ENCODE results near the gene KCNQ5.

Gene KCNQ5

GRCh38 chr6:72636786-72637185 lies 14.9 kb downstream of the KCNQ5 start:
- in situ Hi-C loops (cut with MboI; ENCODE audit: low sequenced_read_pairs), result no loop called here

GRCh38 chr6:72639920-72640614 lies 18.2 kb downstream of the KCNQ5 start:
- in situ Hi-C loops (cut with MboI; ENCODE audit: low sequenced_read_pairs), result no loop called here

DNA sequence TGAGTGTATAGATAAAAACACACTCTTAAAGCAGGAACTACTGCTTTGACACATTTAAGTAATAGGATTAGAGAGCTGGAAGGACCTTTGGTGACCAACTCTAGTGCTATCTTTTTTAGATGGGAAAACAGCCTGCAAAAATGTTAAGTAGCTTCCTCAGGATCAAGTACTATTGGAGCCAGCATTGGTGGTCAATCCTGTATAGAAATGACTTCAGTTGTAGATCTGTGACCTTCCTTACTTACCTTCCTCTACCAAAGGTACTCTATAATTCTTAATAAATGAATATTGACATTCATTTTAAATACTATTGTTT lies 18.7 kb downstream of the KCNQ5 start:
- in situ Hi-C loops (cut with MboI; ENCODE audit: low sequenced_read_pairs), result no loop called here

DNA sequence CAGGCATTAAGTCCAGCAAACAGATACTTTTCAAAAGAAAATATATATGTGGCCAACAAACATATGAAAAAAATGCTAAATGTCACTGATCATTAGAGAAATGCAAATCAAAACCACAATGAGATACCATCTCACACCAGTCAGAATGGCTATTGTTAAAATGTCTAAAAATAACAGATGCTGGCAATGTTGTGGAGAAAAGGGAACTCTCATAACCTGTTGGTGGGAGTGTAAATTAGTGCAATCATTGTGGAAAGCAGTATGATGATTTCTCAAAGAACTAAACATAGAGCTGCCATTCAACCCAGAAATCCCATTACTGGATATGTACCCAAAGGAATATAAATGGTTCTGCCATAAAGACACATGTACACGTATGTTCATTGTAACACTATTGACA lies 20.6 kb downstream of the KCNQ5 start:
- in situ Hi-C loops (cut with MboI; ENCODE audit: low sequenced_read_pairs), result no loop called here

DNA sequence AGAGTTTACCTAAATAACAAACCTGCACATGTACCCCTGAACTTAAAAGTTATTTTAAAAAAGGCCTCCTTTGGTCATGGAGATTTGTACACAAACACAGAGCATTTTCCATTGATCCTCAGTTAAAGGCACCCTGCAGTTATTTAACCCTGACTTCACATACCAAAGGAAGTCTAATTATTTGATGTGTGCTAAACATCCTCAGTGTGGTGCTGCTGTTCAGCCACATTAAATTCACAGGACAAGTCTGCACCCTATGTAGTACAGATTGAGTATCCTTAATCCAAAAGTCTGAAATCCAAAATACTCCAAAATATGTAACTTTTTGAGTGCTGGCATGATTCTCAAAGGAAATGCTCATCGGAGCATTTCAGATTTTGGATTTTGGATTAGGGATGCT lies 21.4 kb downstream of the KCNQ5 start:
- in situ Hi-C loops (cut with MboI; ENCODE audit: low sequenced_read_pairs), result no loop called here

DNA sequence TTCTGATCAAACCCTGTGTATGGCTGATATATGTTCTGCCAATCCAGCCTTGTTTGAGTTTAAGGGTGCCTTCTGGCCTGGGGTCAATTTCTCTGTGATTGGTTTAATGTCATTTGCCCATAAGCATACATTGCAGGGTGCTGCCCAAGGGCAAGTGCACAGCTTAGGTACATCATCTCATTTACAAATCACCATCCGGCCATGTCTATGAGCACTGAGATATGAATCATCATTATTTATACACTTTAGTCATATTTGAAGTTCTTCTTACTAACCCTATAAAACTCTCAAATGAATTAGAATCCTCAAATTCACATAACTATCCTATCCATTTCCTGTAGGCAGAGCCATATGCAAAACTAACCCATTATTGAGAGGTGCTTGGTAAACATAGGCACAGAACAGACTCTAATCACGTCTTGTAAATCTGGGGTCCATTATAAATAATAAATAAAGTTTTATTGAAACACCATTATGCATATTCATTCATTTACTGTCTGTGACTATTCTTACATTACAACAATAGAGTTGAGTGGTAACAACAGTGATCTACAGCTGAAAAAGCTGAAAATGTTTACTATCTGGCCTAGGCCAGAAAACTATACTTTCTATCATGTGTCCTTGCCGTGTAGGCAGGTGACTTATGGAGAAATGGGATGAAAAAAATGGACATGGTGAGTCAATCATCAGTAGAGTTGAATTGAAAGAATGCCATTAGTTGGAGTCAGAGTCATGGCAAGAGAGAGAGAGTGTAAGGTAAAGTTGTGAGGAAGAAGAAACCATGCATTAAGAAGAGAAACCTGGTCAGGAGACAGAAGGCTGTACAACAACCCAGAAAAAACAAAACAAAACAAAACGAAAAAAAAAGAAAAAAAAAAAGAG lies 25.0 kb downstream of the KCNQ5 start:
- in situ Hi-C loops (cut with MboI; ENCODE audit: low sequenced_read_pairs), result no loop called here

DNA sequence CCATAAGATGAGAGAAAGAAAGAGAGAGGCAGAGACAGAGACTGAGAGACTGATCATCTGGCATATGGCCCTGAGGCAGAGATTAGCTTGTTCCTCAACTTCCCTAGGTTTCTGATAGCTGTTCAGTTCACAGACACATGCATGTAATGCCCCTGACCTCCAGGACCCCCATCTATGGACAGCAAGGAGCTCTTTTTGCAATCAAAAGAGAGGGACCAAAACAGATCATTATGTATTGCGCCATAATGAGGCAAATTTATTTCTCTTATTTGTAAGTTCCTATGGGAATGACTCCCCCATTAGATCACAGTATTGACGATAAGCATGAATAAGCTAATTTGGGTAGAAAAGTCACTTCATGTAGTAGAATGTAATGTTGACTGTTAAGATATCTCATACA lies 25.6 kb downstream of the KCNQ5 start:
- in situ Hi-C loops (cut with MboI; ENCODE audit: low sequenced_read_pairs), result no loop called here

DNA sequence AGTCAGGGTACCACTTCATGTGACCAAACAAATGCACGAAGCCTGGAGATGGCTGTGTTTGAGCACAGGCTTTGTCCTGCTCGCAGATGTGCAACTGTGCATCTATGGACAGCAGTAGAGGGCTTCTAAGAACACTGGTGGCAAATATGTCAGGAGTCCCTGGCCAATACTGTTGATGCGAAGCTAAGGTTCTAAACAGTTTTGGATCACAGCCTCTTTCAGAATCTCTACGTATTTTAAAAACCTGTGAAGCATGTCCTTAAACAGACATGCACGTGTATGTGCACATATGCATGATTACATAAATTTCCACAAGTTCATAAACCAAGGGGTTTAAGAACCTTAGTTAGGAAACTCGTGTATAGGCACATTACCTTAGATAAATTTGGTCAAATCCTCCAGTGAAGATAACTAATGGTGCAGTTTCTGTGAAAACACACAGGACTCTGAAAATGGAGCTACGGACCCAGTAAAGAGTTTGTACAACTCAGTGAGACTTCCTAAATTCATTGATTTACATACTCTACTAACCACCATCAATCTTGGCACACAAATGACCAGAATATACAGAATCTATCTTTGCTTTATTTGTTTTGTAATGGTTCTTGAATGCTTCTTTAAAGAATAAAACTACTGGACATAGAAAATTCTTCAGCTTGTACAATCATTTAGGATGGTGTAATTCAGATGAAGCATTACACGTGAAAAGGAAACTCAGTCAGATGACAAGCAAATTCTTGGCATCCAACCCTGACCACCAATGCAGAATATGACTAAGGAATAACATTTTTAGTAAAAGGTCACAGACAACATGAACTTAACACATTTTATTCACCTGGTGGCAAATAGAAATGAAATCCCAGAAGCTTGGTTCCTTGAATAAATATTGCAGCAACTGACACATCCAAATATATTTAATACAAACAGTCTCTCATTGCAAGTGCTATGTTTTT lies 27.4 kb downstream of the KCNQ5 start:
- in situ Hi-C loops (cut with MboI; ENCODE audit: low sequenced_read_pairs), result no loop called here

DNA sequence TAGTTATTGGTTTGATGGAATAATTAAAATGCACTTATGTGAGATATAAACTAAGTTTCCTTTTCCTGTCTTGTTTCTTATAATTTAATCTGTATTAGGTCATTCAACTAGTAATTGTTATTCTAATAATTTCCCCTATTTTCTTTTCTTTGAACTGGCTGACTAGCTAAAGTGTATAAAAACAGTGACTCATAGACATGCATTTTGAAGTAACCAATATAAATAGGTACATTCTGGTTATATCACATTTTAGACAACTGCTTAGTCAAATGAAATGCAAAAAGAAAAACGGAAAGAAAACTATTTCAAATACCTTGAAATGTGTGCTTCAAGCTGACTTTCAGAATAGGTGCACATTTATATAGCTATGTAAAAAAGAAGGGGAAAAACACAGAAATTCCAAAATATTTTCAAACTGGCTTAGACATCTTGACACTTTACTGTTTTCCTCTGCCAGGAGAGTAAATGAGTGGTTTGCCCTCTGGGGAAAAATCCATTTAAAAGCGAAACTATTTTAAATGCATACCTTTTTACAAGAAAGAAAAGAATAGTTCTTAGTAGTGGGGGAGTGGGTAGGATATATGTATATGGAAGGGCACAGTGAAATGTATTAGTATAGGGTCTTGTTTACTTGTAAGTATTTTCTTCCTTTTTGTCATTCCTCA lies 28.3 kb downstream of the KCNQ5 start:
- in situ Hi-C loops (cut with MboI; ENCODE audit: low sequenced_read_pairs), result no loop called here

GRCh38 chr6:72651174-72651573 lies 29.3 kb downstream of the KCNQ5 start:
- in situ Hi-C loops (cut with MboI; ENCODE audit: low sequenced_read_pairs), result no loop called here

DNA sequence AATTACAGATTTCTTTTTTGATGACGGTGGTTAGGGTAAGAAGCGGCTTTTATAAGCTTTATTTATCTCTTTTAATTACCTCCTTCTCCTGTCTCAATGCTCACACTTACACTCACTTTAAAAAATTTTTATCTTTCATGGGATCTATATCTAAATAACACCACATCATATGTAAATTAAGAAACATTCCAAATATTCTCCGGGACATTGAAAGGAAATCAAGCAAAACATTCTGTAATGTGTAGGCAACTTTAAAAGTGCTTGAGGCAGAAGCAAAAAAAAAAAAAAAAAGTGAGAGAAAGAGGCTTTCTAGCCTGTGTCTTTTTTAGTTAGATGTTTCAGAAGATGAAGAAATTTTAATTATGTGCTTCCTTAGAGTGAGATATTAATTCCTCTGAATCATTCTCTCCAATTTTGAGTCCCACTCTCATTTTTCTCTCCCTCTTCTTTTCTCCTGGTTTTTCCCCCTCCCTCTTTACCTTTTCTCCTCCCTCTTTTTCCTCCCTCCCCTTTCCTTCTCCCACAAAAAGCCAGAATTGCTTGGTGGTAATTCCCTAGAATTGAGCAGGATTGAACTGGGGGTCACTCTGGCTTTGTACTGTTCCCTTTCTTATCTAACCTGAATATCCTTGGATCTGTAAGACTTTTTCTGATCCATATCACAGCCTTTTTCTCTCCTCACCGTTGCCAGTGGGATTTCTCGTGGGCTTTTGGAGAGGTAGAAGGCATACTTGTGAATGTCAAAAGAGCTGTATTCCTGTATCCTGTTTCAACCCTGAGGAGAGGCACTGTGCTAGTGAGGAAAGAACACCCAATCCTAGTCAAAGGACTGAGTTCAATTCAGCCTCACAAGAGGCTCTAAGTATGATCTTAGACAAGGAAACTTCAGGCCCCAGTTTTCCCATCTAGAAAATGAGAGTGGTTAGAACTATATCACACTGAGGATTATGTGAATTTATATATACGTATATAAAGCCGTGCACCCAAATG lies 30.4 kb downstream of the KCNQ5 start:
- in situ Hi-C loops (cut with MboI; ENCODE audit: low sequenced_read_pairs), result no loop called here

- in situ Hi-C loops (cut with MboI; ENCODE audit: low sequenced_read_pairs), result no loop called here
These were observed 31.2 kb downstream of the KCNQ5 start for GRCh38 chr6:72653026-72653425.

DNA sequence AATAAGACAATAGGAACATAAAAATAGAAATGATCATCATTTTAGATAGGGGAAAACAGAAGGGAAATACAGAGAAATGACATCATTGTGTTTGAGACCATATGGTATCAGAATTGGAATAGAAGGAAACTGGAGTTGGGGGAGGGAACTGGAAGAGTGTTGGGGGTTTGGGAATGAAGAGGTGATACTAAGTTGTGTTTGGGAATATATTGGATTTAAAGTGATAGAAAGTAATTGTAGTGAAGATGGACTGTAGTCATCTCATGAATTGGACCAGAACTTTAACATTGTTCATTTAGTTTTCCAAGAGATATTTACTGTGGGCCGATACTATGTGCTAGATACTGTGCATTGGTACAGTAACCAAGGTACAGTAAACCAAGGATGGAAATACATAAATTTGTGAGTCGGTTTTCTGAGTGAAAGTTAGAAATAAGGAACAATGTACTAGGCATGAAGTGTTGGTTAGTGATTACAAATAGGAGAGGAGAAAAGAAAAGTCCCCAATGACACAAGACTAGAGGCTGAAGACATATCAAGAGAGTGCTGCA lies 32.3 kb downstream of the KCNQ5 start:
- in situ Hi-C loops (cut with MboI; ENCODE audit: low sequenced_read_pairs), result no loop called here

DNA sequence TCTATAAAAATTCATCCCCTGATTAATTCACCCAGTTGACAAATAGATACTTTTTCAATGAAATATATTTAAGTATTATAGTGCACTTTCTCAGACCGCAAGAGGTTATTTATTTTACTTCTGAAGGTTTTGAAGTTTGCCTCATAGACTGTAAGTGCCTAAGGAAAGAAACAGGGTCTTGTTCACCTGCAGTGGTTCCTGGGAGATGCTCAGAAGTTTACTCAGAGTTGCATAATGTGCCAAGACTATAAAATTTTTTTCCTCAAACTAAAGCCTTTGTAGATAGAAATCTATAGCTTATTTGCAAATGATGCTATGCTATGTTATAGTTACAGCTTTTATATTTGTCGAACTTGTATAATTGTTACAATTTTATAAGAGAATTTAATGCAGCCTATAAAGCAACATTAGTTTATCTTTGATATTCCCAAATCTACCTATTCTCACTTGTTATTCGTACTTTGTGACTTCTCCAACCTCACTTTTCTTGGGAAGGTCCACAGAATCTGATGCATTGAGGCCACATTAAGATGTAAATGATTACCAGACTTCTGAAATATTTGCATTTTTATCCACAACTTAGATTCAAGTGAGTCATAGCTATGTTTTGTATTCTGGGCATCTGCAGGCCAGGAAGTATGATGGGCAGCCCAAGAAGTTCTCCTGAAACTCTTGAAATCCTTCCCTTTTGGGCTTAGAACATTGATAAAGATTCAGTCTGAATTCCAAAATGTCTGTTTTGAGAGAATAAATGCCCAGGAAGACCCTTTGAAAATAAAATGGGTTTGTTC lies 35.7 kb downstream of the KCNQ5 start:
- in situ Hi-C loops (cut with MboI; ENCODE audit: low sequenced_read_pairs), result no loop called here

DNA sequence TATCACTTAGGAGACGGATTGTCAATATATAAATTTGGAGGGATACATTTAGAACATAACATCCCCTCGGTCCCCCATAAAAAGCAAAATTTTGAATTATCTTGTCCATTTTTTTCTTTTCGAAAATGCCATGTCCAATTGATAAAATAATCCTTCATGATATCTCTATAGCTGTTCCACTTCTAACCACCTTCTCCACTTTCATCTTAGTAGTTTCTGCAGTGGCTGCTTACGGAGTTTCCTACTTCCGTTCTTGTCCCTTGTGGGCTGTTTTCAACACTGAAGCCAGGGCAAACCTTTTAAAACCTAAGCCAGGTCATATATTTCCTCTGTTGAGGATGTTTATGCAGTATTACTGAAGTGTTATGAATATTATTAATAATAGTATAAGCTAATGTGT lies 37.9 kb downstream of the KCNQ5 start:
- in situ Hi-C loops (cut with MboI; ENCODE audit: low sequenced_read_pairs), result no loop called here

- in situ Hi-C loops (cut with MboI; ENCODE audit: low sequenced_read_pairs), result no loop called here
These were observed 39.5 kb downstream of the KCNQ5 start for GRCh38 chr6:72661411-72661810.

DNA sequence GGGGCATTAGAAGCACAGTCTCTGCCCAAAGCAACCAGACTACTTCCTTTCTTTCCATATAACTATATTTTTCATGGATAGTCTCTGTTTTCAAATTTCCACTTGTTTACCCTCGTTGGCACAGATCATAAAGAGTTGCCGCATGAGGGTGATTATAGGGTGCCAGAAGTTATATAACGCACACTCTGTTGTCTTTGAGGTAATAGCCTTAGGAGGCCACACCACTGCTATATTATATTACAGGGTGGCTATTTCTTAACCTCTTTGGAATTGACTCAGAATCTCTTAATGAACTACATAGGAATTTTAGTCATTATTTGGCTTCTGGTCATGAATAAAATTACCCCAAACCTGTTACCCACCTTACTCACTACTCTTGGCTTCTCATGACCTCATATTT lies 43.7 kb downstream of the KCNQ5 start:
- in situ Hi-C loops (cut with MboI; ENCODE audit: low sequenced_read_pairs), result no loop called here

DNA sequence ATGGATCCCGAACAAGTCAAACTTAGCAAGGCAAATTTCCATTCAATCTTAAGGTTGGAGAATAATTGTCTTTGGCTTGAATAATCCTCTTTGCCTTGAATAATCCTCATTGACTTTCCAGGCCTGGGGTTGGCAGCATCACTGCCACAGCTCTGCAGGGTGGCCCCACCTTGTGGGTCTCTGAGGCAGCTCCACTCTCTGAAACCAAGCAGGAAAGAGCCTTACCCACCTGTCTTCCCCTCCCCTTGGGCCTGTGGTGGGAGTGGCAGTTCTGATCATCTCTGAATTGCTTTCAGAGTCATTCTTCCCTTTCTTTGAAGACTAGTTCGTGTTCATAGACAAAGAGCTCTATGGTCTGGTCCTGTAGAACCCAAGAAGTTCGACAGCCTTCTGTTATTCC lies 47.5 kb downstream of the KCNQ5 start:
- in situ Hi-C loops (cut with MboI; ENCODE audit: low sequenced_read_pairs), result no loop called here

- in situ Hi-C loops (cut with MboI; ENCODE audit: low sequenced_read_pairs), result no loop called here
These were observed 51.0 kb downstream of the KCNQ5 start for GRCh38 chr6:72672906-72673305.
